ENCODE results near the gene ORAI2.

GRCh38 chr7:102421706-102422240, 11.6 kb upstream of the ORAI2 start:
- no peak for TF ChIP-seq POLR2AphosphoS5 (IDR thresholded peaks at IDR 0.05; ENCODE audit: low read length)
- TF ChIP-seq RCOR1 (conservative IDR thresholded peaks at IDR 0.05; ENCODE audit: low read depth, low read length) = no peak
- no peak for TF ChIP-seq EZH2 (IDR thresholded peaks at IDR 0.05; ENCODE audit: borderline replicate concordance, control insufficient read depth, low read depth, low read length)
- no peak for TF ChIP-seq POLR2A (IDR thresholded peaks at IDR 0.05; ENCODE audit: low read depth, low read length)
- TF ChIP-seq CTCF (IDR thresholded peaks at IDR 0.05 in 2 of 3, conservative IDR thresholded peaks at IDR 0.05 in 1 of 3; ENCODE audit: control insufficient read depth in 2 of 3, extremely low read depth in 1 of 3, insufficient read depth in 1 of 3, low read depth in 3 of 3, low read length in 3 of 3) = no peak
- no peak for TF ChIP-seq SMC3 (IDR thresholded peaks at IDR 0.05; ENCODE audit: borderline replicate concordance, low read length)

Data from GM12878 (cell line).